Progenitor cell of endocrine pancreas (in vitro differentiated cells): ENCODE results near the gene ZNF688. TPM values are rescaled to one million over a fixed set of nuclear protein-coding genes. Genes with fewer than 3 reads are reported as not detected.
"Not testable (repeated sequence)": the region's sequence is repeated elsewhere in the genome, so short reads cannot be mapped to it uniquely, and the experiment has no call there.

ENCODE experiments used
- DNase-seq: peaks from one replicate; pipeline ENCODE4 v3.0.0; 2021; ENCODE audit warnings: low spot score; ENCODE audit not compliant: unreplicated experiment
- H3K27ac Mint-ChIP-seq: 2 replicates; pipeline ENCODE4 v1.8.0; 2021; ENCODE audit warnings: mild to moderate bottlenecking, moderate library complexity, mixed read lengths
- H3K27me3 Mint-ChIP-seq: 2 replicates; pipeline ENCODE4 v1.8.0; 2021; ENCODE audit warnings: mixed read lengths
- H3K36me3 Mint-ChIP-seq: 2 replicates; pipeline ENCODE4 v1.8.0; 2022; ENCODE audit warnings: mixed read lengths; ENCODE audit not compliant: insufficient read depth
- H3K4me1 Mint-ChIP-seq: 2 replicates; pipeline ENCODE4 v1.8.0; 2021; ENCODE audit warnings: low read depth, mixed read lengths
- H3K4me3 Mint-ChIP-seq: 2 replicates; pipeline ENCODE4 v1.8.0; 2021; ENCODE audit warnings: low read depth, mild to moderate bottlenecking, moderate library complexity, mixed read lengths
- H3K9me3 Mint-ChIP-seq: 2 replicates; pipeline ENCODE4 v1.8.0; 2021; ENCODE audit warnings: low read depth, mixed read lengths
- CTCF ChIP-seq: fragments of 200-600 bp; sonication (generic); IDR thresholded peaks from one replicate; pipeline ENCODE4 v1.5.0; 2021; ENCODE audit warnings: antibody characterized with exemption, mild to moderate bottlenecking; ENCODE audit not compliant: unreplicated experiment
- total RNA-seq: library from RNA; stranded (reverse); gene quantifications from 2 replicates; pipeline ENCODE4 v1.2.1, GENCODE V29; 2021

The ZNF688 gene
- total RNA-seq, 1 donor from 2014 or later = 20.0 TPM

- Mint-ChIP-seq H3K27me3 (no peaks in the 10 kb centered on the region), H3K4me1 (peaks cover 28% of the 10 kb centered on the region), H3K4me3 (peak overlapping the region; percentile 35), H3K9me3 (no peaks in the 10 kb centered on the region), H3K27ac (no peak overlapping the region), H3K36me3 (peaks cover 2% of the 10 kb centered on the region)
- no peak for DNase-seq
- no peak for TF ChIP-seq CTCF
Measured at GRCh38 chr16:30523768-30524574, 47.5 kb downstream of the ZNF688 start.

GRCh38 chr16:30522702-30523463, 48.6 kb downstream of the ZNF688 start:
- not testable (repeated sequence) for H3K36me3 Mint-ChIP-seq, H3K27me3 Mint-ChIP-seq, H3K4me3 Mint-ChIP-seq, H3K27ac Mint-ChIP-seq, DNase-seq, H3K9me3 Mint-ChIP-seq
- peaks cover 22% of the 10 kb centered on the region for H3K4me1 Mint-ChIP-seq

GRCh38 chr16:30521873-30522641, 49.5 kb downstream of the ZNF688 start:
- DNase-seq = no peak
- no peak overlapping the region for H3K27ac Mint-ChIP-seq
- H3K9me3 Mint-ChIP-seq = no peaks in the 10 kb centered on the region

GRCh38 chr16:30521476-30521872, 50.0 kb downstream of the ZNF688 start:
- H3K27ac Mint-ChIP-seq = no peak overlapping the region
- H3K4me3 Mint-ChIP-seq = no peak overlapping the region
- H3K9me3 Mint-ChIP-seq = no peaks in the 10 kb centered on the region
- peaks cover 16% of the 10 kb centered on the region for H3K4me1 Mint-ChIP-seq
- no peak for TF ChIP-seq CTCF
- peaks cover 2% of the 10 kb centered on the region for H3K36me3 Mint-ChIP-seq
- no peaks in the 10 kb centered on the region for H3K27me3 Mint-ChIP-seq
- no peak for DNase-seq

More at GRCh38 chr16:30521873-30522641, 49.5 kb downstream of the ZNF688 start:
- TF ChIP-seq CTCF = no peak
- H3K4me1 Mint-ChIP-seq = peaks cover 16% of the 10 kb centered on the region
- H3K27me3 Mint-ChIP-seq = no peaks in the 10 kb centered on the region
- peaks cover 2% of the 10 kb centered on the region for H3K36me3 Mint-ChIP-seq
- no peak overlapping the region for H3K4me3 Mint-ChIP-seq

Other genes with a start within 250 kb of the ZNF688 start
- 76.9 and 78.8 TPM in 2 replicates for gene CD2BP2, start 216.4 kb downstream of the ZNF688 start, total RNA-seq
- gene TBC1D10B, start 201.2 kb downstream of the ZNF688 start, total RNA-seq = 51.0 and 51.8 TPM in 2 replicates
- gene MYL11, start 196.9 kb downstream of the ZNF688 start, total RNA-seq = 2.6 and 3.5 TPM in 2 replicates
- gene SEPTIN1, start 189.2 kb downstream of the ZNF688 start, total RNA-seq = 2.0 and 2.3 TPM in 2 replicates
- gene ZNF48, start 176.3 kb downstream of the ZNF688 start, total RNA-seq = 59.7 and 62.6 TPM in 2 replicates
- gene ZNF771, start 164.1 kb downstream of the ZNF688 start, total RNA-seq = 13.2 and 13.7 TPM in 2 replicates
- 65.9 and 71.9 TPM in 2 replicates for gene DCTPP1, start 141.7 kb downstream of the ZNF688 start, total RNA-seq
- gene SEPHS2, start 125.8 kb downstream of the ZNF688 start, total RNA-seq = 42.1 and 42.6 TPM in 2 replicates
- gene ITGAL, start 99.0 kb downstream of the ZNF688 start, total RNA-seq = 0.49 and 0.53 TPM in 2 replicates
- 80.0 and 83.6 TPM in 2 replicates for gene ZNF768, start 45.1 kb downstream of the ZNF688 start, total RNA-seq
- 18.1 and 19.1 TPM in 2 replicates for gene ZNF747, start 36.9 kb downstream of the ZNF688 start, total RNA-seq
- gene ZNF764, start 13.3 kb downstream of the ZNF688 start, total RNA-seq = 36.1 and 36.6 TPM in 2 replicates
- 46.2 and 50.0 TPM in 2 replicates for gene ZNF785, start 14.0 kb upstream of the ZNF688 start, total RNA-seq
- gene ZNF689, start 38.7 kb upstream of the ZNF688 start, total RNA-seq = 23.3 and 24.5 TPM in 2 replicates
- 57.6 and 58.7 TPM in 2 replicates for gene PRR14, start 79.2 kb upstream of the ZNF688 start, total RNA-seq
- gene FBRS, start 86.7 kb upstream of the ZNF688 start, total RNA-seq = 75.3 and 91.1 TPM in 2 replicates
- 103 and 104 TPM in 2 replicates for gene SRCAP, start 127.5 kb upstream of the ZNF688 start, total RNA-seq
- 53.5 and 61.8 TPM in 2 replicates for gene PHKG2, start 176.7 kb upstream of the ZNF688 start, total RNA-seq
- 19.3 and 22.2 TPM in 2 replicates for gene CFAP119, start 190.3 kb upstream of the ZNF688 start, total RNA-seq
- gene RNF40, start 190.6 kb upstream of the ZNF688 start, total RNA-seq = 137 and 155 TPM in 2 replicates
- 33.0 and 35.0 TPM in 2 replicates for gene ZNF629, start 215.5 kb upstream of the ZNF688 start, total RNA-seq